IPS-NIHi7 (cell line): Measurements from ENCODE around the gene IER3IP1.
"Not testable (repeated sequence)": the region's sequence is repeated elsewhere in the genome, so short reads cannot be mapped to it uniquely, and the experiment has no call there.

Experiments
- DNase-seq: peaks from one replicate; pipeline ENCODE4 v3.0.0; 2012; ENCODE audit warnings: mixed read lengths; ENCODE audit errors: extremely low spot score

Gene IER3IP1

DNA sequence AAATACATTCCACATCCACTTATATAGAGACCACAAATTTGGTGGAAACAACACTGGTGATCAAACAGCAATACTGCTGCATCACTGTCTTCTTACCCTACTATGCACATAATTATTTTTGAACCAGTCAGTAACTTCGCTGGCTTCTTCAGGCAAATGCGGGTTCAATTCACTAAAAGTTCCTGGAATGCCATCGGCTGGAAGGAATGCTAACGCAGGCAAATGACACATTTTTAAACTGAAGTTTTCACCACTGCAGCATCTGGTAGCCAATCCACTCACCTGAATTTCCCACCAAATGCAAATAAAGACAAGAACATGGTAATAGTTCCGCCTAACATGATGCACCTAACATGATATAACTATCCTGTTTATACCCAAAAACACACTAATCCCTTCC, 15.9 kb downstream of the IER3IP1 start:
- no peak for DNase-seq

DNA sequence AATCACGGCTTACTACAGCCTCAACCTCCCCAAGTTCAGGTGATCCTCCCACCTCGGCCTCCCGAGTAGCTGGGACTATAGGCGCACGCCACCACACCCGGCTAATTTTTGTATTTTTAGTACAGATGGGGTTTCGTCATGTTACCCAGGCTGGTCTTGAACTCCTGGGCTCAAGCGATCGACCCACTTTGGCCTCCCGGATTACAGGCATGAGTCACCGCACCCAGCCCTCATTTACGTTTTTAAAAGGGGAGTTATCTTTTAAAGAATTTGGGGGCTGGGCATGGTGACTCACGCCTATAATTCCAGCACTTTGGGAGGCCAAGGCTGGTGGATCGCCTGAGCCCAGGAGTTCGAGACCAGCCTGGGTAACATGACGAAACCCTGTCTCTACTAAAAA, 17.8 kb downstream of the IER3IP1 start:
- DNase-seq = not testable (repeated sequence)

DNA sequence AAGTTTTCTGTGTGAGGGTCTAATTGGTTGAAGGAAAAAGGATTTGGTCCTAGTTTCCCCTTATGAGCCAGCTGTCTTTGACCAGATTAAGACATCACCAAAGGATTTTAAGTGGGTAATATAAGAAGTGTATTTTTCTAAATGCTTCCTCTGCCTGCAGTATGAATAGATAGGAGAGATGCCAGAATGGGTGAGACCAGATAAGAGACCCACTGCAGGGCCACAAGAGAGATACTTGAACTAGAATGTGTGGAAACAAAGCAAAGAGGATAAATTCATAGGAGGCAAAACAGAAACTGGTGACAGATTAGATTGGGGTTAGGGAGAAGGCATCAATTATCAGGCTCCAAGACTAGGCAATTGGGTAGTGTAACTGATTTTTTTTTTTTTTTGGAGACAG, 24.7 kb downstream of the IER3IP1 start:
- DNase-seq = no peak

DNA sequence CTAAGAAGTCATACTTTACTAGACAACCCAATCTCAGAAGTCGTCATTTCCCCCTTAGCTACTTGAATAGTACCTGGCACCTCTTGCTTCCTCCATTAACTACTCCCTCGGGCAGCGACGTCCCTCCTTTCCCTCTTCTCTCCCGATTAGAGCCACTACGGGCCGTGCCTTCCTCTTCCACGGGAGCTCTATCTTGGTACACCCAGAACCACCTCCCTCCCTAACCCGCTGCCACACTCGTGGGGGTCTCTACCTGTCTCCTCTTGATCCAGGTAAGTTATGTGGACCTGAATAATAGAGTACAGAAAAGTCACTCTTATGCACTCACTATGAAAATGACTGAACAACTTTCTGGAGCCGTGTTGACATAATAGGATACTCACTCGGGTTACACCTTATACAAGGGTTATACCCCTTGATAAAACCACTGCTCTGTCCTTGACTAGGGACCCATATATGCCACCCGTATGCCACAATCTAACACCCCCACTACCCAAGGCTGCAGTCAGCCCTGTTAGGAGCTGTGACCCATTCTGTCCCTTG, 25.3 kb downstream of the IER3IP1 start:
- DNase-seq = no peak

DNA sequence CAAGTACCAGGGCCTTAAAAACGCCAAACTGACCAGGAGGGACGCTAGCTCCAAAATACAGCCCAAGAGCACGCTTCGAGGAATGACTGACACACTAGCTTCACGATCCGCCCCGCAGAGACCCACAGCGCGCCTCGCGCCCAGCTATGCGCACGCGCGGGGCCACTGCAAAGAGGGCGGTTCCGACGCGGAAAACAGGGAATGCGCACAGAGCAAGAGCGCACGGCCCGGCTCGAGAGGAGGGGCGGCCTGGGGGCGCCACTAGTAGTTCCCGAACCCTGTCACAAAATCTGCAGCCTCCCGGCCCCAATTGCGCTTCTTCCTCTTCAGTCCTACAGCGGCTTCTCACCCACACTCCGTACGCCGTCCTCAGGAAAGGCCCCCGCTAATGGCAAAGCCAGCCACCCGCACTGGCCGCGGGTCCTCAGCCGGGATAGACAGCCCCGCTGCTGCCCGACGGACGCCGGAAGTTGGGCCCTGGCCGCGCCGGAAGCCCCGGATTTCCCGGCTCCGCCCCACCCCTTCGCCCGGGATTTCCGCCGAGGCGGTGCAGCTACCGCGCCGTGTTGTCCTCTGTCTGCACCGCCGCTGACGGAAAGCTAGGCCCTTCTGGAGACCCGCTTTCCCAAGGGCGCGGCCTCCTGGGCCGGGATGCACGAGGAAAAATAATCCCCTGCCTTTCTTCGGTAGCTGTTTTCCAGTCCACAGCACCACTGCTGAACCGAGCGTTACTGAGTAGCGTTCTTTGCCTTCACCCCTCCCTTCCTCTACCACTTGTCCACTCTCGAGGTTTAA, 25.9 kb downstream of the IER3IP1 start, which contains the start of gene HDHD2:
Gene HDHD2, minus strand, starts transcription at position 472 of the 795 bp plus-strand sequence. CDS start 14,061 bp downstream, outside the sequence.
- peak; percentile 89 for DNase-seq

DNA sequence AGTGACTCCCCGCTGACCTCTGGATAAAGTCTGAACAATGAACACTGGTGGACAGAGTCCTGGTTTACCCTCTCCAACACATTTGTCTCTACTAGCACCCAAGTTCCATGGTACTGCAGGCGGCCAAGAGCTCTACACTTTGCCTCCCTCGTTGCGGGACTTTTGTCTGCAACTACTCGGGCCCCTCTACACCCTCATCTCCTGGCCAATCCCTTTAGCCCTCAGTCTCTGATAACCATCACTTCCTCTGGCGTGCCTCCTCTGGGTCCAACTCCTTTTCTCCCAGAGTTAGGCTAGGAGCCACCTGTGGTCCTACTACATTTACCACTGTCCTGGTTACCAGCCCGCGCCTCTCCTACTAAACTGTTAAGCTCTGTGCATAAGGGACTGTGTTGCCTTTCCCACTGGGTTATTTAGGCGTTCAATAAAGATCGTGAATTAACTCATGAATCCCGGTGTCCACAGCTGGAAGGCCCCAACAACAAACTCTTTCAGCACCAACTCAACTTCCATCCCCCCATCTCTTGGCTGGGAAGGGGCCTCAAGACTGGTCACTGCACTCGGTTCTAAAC, 26.6 kb downstream of the IER3IP1 start:
- peak; percentile 28 for DNase-seq

DNA sequence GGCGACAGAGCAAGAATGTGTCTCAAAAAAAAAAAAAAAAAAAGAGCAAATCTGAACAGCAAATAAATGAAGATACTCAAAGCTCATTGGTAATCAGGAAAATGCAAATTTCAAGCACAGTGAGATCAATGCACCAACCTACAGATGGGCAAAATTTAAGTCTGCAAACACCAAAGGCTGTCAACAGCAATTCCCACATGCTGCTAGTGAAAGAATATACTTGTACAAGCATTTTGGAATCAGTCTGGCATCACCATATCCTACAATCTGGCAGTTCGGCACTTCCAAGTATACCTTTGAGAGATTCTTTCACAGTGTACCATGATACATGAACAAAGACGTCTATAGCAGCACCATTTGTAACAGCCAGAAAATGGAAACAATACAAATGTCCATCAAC, 30.0 kb downstream of the IER3IP1 start:
- no peak for DNase-seq

DNA sequence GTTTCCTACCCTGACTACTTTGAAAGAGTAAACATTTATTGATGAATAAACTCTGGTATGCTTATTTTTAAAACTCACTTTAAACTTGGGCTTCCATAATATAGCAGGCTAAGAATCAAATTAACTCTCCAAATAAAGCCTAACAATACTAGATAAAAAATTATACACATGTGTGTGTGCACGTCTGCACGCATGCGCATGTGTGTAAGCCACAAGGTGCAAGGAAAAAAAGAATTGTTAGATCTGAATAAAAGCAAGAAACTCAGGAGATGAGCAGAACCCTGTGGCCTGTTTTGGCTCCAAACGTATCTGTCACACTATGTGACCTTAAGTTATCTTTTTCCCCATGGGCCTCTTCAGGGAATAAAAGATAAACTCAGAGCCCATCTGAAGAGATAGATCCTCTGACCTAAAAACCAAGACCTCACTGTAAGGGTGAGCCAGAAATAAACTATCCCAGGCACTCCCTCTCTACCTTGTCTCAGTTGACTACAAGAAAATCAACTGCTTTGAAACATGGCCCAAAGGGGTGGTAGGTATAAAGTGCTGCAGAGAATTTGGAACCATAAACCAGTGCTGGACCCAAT, 32.2 kb downstream of the IER3IP1 start:
- DNase-seq = no peak

DNA sequence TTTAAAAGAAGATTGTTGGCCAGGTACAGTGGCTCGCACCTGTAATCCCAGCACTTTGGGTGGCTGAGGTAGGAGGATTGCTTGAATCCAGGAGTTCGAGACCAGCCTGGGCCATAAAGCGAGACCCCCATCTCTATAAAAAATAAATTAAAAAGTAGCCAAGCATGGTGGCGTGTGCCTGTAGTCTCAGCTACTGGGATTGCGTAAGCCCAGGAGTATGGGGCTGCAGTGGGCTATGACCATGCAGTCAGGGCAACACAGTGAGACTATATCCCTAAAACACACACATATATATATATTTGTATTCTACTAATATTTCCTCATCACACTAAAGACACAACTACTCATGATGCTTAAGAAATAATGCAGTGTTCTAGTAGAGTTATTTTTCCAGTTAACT, 33.0 kb downstream of the IER3IP1 start:
- no peak for DNase-seq

DNA sequence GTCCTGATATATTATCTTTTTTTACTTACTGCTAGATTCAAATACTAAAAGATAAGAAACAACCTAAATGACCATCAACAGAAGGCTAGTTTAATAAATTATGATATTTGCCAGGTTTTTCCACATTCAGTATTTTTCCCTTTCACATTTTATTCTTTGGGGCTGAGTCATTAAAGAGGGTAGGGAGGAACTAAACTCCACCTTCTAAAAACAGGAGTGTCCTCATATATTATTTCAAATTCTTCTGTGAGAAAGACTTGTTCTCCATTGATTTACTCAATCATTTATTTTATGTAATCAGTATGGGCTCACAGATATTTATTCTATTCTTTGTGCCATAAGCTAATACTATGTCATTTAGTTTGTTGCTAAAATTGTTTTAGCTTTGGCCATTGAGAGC, 34.9 kb downstream of the IER3IP1 start:
- no peak for DNase-seq

DNA sequence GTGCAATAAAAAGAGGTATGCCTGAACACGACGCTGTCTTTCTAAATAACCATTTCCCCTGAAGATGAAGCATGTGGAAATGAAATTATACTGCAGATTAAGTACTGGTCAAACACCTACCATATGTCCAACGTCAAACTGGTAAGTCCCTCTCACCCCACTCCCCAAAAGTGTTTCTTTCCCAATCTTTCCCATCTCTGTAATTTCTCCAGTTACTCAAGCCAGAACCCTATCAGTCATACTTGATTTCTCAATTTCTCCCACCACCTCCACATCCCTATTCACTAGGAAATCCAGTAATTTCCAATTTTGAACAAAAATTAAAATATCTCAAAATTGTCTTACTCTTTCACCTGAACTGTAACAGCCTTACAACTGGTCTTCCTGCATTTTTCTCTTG, 55.0 kb downstream of the IER3IP1 start:
- DNase-seq = no peak

DNA sequence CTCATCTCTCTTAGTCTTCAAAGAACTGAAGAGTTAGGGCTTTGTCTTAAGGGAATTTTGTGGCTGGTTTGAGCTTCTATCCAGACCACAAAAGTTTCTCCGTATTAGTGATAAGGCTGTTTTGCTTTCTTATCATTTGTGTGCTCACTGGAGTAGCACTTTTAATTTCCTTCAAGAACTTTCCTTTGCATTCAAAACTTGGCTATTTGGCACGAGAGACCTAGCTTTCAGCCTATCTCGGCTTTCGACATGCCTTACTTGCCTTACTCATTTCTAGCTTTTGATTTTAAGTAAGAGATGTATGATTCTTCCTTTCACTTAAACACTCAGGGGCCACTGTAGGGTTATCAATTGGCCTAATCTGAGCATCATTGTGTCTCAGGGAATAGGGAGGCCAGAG, 55.7 kb downstream of the IER3IP1 start:
- DNase-seq = no peak

DNA sequence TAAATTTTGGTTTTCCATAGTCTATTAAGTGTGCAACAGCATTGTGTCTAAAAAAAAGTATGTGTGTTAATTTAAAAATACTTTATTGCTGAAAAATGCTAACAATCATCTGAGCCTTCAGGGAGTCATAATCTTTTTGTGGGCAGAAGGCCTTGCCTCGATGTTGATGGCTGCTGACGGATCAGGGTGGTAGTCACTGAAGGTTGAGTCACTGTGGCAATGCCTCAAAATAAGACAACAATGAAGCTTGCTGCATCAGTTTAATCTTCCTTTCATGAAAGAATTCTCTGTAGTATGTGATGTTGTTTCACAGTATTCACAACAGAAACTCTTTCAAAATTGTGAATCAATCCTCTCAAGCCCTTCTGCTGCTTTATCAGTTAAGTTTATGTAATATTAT, 57.2 kb downstream of the IER3IP1 start:
- DNase-seq = no peak

DNA sequence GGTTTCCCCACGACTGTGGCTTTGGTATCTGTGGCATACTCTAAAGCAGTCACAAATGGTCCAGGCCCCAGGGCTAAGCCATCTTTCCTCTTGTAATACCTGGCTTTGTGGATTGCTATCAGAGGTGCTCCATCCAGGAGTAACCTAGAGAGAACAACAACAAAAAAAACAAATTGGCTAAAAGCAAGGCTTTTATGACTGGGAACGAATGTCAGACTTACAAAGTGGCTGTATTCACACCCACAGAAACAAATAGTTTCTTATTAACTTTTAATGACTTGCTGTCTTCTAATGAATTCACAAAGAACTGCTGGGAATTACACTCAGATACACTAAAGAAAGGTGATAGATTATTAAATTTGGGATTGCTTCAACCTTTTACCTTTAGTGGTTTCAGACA, 61.0 kb downstream of the IER3IP1 start:
- DNase-seq = no peak

DNA sequence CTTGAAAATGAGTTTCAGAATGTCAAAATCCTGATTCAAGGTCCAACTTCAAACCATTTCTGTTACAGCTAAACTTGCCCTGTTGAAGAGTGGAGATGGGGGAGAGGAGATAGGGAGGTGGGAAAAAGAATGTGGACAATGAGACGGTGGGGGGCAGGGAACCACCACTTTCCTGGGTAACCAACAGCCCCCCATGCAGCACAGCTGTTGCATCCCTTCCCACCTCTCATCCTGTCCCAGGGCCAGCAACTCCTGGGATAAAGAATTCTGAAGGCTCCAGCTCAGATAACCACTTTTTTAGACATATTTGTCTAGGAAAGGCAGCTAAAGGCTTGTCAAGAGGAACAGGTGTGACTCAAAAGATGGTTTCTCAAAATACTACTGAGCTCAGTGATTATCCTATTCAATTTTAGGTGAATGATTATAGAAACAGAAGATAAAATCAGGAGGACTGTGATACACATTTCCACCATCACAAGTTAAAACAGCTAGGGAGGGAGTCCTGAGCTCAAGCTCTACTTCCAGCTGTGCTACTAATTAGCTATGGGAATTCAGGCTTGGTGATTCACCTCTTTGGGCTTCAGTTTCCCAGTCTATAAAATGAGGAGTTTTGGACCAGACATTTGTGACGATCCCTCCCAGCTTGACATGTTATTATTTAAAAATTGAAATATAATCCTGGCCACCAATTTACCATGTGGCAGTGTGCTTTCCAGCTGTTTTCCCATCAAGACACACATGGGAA, 62.2 kb downstream of the IER3IP1 start:
- DNase-seq = peak; percentile 54

DNA sequence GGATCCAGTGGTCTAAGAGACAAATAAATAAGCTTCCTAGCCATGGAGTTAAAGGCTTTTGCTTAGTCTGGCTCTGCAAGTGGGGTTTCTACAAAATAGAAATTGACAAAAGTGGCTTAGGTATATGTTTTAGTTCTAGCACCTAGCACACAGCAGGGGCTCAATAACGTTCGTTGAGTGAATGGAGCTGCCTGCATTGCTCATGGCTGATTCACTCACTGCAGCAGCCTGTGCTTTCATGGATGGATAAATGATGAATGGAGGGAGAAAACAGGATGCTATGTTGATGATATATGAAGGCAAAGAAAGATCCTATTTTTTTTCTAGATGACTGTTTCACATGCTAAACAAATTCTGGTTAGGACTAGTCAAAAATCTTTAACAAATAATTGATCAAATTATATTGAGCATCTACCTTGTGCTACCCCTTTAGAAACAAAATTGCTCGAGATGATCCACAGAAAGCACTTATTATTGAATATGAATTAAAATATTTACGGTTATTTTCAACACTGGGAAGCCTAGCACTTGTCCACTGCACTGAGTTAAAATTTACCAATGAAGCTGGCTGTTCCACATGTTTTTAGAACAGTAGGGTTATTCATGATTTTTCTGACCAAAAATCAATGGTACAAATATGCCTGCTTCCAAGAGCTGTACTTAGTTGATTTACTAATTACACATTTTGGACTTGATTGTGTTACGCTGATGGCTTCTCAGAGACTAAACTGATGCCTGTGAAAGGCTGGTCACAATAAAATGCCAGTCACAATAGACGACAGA, 65.5 kb downstream of the IER3IP1 start:
- no peak for DNase-seq

DNA sequence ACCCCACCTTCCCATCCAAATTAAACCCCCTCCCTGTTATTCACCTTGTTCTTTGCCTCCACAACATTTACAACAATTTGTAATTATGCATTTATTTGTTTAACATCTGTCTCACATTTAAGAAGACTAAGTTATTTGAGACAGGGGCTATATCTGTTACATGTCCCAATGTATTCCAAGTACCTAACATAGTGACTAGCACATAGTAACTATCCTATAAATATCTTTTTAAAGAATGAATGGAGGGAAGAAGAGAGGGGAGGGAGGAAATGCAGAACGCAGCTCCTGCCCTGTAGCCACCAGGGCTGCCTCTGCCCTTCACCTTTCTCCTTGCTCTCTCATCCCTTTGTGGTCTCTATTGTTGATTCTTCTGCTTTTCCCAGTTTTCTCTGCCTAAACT, 66.4 kb downstream of the IER3IP1 start:
- no peak for DNase-seq

DNA sequence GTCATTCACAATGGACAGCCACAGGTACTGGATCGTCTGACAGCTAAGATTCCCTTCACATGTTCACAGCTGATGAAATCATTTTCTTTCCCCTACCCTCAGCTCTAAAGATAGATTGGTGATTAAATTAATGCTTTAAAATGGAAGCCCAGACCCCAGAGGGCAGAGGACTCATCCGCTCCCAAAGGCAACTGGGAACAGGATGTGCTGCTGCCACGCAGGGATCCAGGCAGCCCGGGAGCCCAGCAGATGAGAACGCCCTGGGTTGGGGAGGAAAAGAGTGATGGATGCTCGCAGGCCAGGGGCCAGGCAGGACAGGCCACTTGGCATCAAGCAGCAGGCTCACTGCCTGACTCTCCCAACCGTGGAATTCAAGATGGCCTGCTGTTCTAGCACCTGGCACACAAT, 67.2 kb downstream of the IER3IP1 start:
- no peak for DNase-seq

DNA sequence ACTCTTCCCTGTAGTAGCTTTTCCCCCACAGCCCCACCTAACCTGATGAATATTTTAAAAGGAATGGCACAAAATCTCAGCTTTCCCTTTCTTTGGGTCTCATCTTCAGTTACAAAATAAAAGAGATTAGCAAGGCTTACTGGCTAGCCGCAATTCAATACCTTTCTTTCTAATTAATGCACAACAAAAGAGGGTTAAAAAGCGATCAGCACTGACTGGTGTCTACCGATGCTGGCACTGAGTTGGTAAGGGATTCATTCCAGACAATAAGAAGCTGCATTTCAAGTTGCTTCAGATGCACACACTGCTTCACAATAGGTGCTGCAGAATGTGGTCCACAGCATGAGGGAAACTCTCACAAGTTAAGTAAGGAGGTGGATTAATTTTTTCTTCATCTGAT, 67.8 kb downstream of the IER3IP1 start:
- no peak for DNase-seq
